HG02610 (cell line): ENCODE measurements around the gene GPR89A.
"Not testable (repeated sequence)": the region's sequence is repeated elsewhere in the genome, so short reads cannot be mapped to it uniquely, and the experiment has no call there.

Experiments used
- ATAC-seq: cut with Tn5 transposase; IDR thresholded peaks from one replicate; pipeline ENCODE4 v1.9.1; 2021; ENCODE audit warnings: mild to moderate bottlenecking, moderate library complexity; ENCODE audit not compliant: unreplicated experiment

GPR89A gene

GRCh38 chr1:145684858-145685257 is 77.1 kb downstream of the GPR89A start:
- ATAC-seq = not testable (repeated sequence)

GRCh38 chr1:145686078-145686477 is 78.3 kb downstream of the GPR89A start:
- not testable (repeated sequence) for ATAC-seq

GRCh38 chr1:145688328-145688727 is 80.5 kb downstream of the GPR89A start:
- no peak for ATAC-seq

- ATAC-seq = no peak
Measured at GRCh38 chr1:145688924-145689323, 81.1 kb downstream of the GPR89A start.

GRCh38 chr1:145689922-145690321 is 82.1 kb downstream of the GPR89A start:
- no peak for ATAC-seq

GRCh38 chr1:145690587-145691558 is 83.1 kb downstream of the GPR89A start:
- peak; percentile 79 for ATAC-seq

GRCh38 chr1:145692785-145693443 is 85.1 kb downstream of the GPR89A start:
- no peak for ATAC-seq

- no peak for ATAC-seq
Measured at GRCh38 chr1:145695821-145696629, 88.2 kb downstream of the GPR89A start.

GRCh38 chr1:145696630-145696960 is 88.8 kb downstream of the GPR89A start:
- no peak for ATAC-seq

GRCh38 chr1:145701306-145701862 is 93.6 kb downstream of the GPR89A start:
- ATAC-seq = no peak

GRCh38 chr1:145702052-145702451 is 94.3 kb downstream of the GPR89A start:
- no peak for ATAC-seq

- no peak for ATAC-seq
Measured at GRCh38 chr1:145702826-145703225, 95.0 kb downstream of the GPR89A start.

GRCh38 chr1:145705622-145706021 is 97.8 kb downstream of the GPR89A start:
- no peak for ATAC-seq

- ATAC-seq = no peak
Measured at GRCh38 chr1:145706086-145706664, 98.4 kb downstream of the GPR89A start.

GRCh38 chr1:145707183-145707867 is 99.5 kb downstream of the GPR89A start, which contains the start of gene PDZK1:
TSS of gene PDZK1 (minus strand) at chr1:145707368. CDS start at chr1:145688021, 19,347 bp downstream.
- no peak for ATAC-seq

- ATAC-seq = no peak
Measured at GRCh38 chr1:145708063-145708462, 100.3 kb downstream of the GPR89A start.

- no peak for ATAC-seq
Measured at GRCh38 chr1:145710291-145711027, 102.7 kb downstream of the GPR89A start.

GRCh38 chr1:145711213-145711651 is 103.4 kb downstream of the GPR89A start:
- ATAC-seq = no peak

GRCh38 chr1:145714524-145715111 is 106.8 kb downstream of the GPR89A start:
- ATAC-seq = no peak
